GM21360 (cell line): ENCODE data around the gene SPATA1.

Experiments used
- ATAC-seq: cut with Tn5 transposase; IDR thresholded peaks from one replicate; pipeline ENCODE4 v1.9.1; 2021; ENCODE audit warnings: mild to moderate bottlenecking, moderate library complexity; ENCODE audit not compliant: unreplicated experiment

SPATA1 gene, protein sequence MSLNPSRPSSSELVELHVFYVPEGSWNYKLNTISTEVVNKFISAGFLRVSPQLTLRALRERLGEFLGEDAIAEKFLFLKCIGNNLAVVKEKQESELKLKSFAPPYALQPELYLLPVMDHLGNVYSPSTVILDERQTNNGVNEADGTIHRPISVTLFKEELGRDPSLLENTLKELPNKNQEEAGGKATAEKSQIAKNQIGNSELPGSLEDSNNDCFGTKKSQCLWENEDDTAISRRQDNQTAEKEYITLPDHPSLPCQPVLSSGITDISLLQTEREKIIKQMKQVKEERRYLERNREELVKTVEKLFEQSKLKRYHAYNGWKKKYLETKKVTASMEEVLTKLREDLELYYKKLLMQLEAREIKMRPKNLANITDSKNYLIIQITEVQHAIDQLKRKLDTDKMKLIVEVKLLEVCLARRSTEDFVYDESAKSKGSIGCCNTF

DNA sequence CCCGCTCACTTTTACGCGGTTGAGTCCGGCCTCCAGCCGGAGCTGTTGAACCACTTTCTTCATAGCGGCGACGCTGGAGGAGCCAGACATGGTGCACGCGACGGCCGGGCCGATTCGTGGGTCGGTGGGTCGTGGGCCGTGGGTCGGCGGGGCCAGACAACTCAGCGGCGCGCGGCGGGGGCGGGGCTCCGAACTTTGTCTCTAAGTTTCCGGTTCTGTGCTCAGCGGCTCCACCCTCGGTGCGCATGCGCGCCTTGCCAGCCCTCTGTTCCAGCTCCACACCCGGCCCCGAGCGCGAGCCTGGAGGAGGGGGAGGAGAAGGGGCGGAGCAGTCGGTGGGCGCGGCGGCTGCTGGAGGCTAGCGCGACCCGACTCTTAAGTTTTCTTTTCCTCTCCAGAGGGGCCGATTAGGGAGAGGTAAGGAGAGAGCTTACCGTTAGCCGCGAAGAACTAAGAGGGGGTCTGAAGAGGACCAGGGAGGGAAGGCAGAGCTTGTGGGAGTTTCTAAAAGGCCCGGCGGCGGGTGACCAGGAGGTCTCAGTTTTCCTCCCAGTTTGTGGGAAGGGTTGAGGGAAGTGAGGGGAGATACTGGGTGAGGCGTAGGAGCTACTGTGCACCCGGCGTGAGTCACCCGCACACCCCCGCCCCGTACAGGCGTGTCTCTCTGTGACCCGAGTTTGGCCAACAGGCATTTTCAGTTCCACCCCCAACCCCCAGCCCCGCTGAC, at the start of gene SPATA1, which contains the start of gene GNG5:
Gene SPATA1, plus strand, starts transcription at position 385 of the 727 bp plus-strand sequence. CDS start 9,974 bp downstream, outside the sequence.
Gene GNG5, minus strand, starts transcription at position 580 of the 727 bp plus-strand sequence. Its CDS starts 490 bp downstream, at position 90.
- peak; percentile 77 for ATAC-seq

DNA sequence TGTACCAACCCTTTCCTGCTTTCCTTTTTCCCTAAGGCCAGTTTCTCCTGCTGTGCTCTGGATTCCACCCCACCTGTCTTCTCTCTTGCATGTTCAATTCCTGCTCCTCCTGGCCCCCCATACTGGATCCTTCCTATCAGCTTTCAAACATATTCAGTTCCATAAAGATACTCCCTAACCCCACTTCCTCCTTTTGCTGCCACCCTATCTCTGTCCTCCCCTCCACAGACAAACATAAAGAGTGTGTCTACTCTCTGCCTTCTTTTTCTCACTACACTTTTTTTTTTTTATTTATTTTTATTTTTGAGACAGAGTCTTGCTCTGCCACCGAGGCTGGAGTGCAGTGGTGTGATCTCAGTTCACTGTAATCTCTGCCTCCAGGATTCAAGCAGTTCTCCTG, 44.1 kb upstream of the SPATA1 start:
- no peak for ATAC-seq

DNA sequence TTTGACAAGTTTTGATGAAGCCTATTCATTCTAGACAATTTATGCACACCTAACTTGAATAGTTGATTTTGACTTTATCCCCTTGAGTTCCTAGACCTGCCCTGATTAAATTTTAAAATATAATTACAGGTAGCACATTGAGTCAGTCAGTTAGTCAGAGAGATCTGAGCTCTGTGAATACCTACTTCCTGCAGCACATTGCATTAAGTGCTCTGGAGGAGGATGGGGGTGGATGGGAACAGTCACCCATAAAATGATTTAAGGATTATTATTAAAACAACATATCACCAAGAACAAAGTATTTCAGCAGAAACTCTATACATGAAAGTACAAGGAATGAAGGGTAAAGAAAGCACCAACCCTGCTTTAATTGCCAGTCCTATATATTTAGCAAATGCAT, 38.9 kb upstream of the SPATA1 start:
- no peak for ATAC-seq

DNA sequence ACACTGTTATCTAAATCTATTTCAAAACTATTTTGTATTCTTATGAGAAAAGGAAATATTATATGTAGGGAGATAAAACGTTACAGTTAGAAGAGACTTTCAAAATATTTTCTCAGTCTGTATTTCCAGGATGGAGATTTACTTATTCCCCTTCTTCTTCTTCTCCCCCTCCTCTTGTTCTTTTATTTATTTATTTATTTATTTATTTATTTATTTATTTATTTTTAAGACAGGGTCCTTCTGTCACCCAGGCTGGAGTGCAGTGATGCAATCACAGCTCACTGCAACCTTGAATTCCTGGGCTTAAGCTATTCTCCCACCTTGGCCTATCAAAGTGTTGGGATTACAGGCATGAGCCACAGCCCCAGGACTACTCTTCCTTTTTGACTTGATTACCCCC, 30.0 kb upstream of the SPATA1 start:
- ATAC-seq = no peak

DNA sequence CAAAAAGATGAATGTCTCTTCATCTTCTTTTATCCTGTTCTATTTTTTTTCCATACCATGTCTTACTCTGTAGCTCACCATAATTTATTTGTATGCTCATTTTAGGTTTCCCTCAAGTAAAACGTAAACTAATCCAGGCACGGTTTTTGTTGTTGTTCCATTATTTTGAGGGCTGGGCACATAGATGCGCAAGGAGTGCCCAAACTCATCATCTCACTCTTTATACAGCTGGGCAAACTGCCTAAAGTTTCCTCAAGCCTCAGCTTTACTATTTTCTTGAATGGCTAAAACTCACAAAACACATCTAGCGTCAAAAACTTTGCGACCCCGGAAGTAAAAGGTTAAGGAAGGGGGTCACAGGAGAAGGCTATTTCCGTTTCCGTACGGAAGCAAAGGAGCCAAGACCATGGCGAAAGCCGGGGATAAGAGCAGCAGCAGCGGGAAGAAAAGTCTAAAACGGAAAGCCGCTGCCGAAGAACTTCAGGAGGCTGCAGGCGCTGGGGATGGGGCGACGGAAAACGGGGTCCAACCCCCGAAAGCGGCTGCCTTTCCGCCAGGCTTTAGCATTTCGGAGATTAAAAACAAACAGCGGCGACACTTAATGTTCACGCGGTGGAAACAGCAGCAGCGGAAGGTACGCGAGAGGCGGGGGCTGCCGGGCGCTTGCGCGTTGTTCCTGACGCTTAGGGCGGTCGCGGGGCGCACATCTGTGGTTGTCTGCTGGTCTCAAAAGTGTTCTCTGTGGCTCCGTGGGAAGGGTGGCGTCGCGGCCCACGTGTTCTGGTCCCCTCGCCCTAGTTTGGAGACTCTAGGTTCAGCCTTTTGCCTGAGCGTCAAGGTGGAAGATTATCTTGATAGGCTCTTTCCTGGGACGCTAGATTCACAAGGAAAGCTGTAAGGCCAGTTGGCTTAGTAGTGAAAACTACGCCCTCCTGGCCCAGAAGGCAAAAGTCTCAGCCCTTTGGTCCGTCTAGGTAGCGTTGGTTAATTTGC, 27.0 kb upstream of the SPATA1 start, which contains the start of gene RPF1:
Gene RPF1, plus strand, starts transcription at position 391 of the 993 bp plus-strand sequence. Its CDS starts 16 bp downstream, at position 407.
- peak; percentile 92 for ATAC-seq

DNA sequence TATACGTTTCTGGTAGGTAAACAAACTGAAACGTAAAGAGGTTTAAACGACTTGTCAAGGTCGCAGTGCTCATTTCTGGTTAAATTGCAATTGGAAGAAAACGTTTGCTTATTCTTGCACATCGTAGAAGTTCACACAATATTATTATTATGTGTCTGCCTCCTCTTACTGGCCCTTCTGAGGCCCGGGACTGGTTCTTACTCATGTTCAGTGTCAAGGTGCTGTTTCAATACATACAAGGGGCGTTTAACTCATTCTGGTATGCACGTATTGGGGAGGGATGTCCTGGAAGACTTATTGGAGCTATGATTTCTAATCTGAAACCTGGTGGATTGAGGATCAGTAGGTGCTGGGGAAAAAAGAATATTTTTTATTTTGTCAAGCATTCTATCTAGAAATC, 26.2 kb upstream of the SPATA1 start:
- ATAC-seq = peak; percentile 21

DNA sequence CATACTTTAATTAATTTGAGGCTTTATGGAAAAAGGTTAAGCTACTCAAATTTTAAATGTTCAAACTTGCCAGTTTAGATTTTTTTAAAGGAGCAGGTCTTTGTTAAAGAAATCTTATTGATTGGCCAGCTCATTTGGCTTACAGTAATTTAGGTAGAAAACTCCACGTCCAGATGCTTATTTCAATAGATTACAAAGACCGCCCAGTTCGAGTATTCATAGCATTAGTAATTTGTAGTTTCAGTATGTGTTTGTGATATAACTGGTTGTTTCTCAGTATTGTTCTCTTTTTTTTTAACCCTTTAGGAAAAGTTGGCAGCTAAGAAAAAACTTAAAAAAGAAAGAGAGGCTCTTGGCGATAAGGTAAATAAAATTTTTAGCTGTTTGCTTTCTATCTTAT, 25.5 kb upstream of the SPATA1 start:
- ATAC-seq = no peak

DNA sequence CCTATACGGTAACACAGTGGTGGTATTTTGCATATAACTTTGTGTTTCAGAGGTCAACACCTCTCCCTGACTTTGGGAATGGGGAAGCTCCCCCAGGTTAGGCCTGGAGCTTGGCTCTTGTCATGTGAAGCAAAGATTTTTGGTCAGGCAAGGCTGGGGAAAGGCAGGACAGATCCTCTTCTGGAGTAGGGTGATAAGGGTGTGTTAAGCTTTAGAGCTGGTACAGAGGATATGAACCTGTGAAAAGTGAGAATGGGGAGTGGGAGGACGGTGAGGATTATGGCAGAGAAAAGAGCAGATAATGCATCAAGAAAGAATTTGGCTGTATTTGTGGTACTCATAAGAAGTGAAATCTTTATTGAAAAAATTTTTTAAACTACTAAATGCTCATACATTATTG, 24.9 kb upstream of the SPATA1 start:
- no peak for ATAC-seq

DNA sequence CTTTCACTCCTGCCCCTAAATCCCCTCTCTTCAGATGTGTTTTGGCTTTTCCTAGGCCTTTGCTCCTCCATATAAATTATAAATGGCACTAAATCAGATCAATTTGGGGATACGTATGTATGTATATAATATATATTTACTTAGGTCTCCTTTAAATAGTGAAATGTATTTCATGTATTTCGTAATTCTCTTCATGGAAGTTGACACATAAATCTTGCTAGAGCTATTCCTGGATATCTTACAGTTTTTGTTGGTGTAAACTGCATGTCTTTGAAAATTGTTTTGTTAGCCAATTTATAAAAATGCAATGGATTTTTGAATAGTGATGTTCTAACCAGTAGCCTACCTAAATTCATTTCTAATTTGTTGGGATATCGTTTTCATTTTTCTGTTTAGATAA, 18.1 kb upstream of the SPATA1 start:
- no peak for ATAC-seq

DNA sequence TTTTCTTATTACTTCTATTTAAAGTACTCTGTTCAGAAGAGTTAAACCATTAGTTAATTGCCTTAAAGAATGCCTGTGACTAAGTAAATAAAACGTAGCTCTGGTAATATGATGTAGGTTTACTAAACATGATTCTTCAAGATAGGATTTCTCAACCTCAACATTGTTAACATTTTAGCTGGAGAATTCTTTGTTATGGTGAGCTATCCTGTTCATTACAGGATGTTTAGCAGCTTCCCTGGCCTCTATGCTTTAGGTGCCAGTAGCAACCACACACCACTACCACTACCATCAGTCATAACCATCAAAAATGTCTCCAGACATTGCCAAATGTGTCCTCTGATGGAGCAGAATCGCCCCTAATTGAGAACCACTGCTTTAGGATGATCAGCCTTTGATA, 16.4 kb upstream of the SPATA1 start:
- ATAC-seq = no peak

DNA sequence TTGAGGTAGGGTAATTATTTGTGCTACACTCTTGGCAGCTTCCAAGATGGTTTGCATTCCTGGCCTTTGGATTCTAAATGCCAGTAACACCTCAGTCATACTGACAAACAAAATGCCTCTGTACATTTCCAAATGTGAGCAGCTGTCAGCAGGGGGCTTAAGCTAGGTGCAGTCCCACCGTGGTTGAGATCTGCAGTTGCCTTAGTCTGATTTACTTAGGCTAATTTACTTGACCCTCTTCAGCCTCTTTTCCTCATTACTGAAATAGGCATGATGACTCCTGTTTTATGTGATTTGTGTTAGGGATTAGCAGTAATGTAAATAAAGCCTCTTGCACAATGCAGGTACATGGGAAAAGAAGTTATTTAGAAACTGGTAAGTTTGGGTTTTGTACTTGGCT, 13.5 kb upstream of the SPATA1 start:
- ATAC-seq = no peak

DNA sequence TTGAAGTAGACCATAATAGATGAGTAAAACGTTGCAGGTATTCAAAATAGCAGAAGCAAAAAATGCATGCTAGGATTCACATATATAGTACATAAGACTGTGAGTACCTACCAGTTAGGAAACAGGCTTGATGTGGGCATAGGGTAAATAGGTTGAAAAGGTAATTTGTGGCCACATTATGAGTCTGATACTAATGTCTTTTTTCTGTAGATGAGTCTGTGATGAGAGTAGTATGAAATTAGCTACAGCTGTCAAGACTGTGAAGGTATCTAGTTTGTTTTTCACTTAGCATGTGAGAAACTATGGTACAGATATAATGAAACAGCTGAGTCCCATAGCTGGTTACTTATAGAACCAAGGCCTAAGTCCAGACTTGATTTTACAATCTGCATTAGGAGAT, 12.4 kb upstream of the SPATA1 start:
- no peak for ATAC-seq

DNA sequence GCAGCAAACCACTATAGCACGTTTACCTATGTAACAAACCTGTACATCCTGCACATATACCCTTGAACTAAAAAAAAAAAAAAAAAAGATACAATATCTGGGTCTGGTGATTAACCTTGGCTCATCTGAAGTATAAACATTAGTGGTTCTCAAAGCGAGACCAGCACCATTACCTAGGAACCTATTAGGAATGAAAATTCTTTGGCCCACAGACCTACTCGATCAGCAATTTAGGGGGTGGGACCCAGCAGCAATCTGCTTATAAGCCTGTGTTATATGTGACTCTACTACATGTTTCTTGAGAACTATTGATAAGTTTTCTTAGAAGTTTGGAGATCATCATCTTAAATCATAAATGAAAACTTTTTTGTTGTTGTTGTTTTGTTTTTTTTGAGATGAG, 9.7 kb upstream of the SPATA1 start:
- ATAC-seq = no peak

DNA sequence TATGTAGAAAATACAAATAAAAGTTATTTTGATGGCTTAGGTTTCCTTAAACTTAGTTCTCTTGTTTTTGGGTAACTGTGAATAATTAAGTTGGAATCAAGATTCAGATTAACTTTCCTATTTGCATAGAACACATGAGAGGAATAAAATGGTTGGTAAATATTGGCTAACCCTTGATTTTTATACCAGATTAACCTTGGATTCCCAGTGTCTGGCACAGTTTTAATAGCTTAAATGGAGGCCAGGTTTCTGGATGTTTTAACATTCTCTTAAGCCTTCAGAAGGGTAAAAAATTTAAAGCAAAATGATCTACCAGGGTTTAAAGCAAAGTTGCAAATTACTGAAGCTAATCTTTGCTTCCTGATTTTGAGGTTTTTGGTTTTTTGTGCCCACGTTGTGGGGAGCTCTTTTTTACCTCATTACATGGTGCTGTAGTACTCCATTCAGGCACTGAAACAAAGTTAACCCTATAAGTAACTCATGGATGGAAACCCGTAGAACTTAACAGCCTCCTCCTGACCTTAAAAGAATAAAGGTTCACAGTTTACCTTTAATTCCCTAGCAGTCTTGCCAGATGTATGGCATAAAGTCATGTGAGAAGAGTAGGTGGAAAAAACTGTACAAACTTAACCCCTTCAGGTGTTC, 8.4 kb upstream of the SPATA1 start:
- no peak for ATAC-seq

DNA sequence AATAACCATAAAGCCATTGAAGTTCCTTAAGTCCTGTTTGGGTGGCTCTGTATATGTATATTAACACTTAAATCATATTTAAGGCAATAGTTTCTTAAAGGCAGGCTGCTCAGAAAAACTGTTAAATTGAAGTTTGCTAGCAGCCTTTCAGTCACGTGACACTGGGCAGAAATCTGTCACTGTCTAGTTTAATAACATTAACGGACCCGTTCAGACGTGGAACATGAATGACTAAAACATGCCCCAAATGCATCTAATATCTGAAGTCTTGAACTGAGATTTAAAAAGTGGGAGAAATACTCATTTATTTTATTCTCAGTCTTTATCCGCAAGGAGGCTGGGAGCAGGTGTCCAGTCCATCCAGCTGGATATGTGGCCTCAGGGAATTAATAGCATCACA, 3.3 kb upstream of the SPATA1 start:
- no peak for ATAC-seq

DNA sequence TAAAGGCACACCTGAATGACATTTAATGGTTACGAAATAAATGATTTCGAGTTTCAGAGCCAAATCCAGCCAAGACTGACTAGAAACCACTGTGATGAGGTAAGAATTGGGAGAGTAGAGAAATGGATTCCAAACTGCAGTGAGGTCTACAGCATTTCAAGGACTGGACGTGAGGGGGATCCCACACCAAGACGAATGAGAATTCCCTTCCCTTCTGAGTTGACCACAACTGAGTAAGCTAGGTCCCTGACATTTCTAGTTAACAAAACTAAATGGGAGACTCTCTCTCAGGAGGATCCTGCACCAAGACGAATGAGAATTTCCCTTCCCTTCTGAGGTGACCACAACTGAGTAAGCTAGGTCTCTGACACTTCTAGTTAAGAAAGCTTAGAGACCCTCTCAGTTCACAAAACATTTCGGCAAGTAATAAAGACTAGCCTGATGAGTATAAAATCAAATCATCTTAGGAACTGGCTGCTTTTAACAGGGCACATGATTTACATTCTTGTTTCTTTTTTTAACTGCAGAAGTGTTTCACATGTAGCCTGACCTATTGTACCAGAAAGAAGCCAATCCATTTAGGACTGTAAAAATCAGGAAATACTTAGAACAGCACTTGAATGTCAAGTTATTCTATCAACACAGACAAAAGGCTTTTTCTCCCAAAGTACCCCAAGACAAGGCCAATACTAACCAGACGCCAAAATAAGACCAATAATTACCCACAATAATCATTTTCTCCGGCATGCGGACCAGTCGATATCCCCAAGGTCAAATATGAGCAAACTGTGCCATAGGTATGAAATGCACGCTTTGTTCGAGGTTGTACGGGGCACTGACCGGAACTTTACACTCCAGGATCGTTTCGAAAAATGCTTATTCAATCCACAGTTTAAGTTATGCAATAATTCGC, 1.4 kb upstream of the SPATA1 start:
- ATAC-seq = no peak

DNA sequence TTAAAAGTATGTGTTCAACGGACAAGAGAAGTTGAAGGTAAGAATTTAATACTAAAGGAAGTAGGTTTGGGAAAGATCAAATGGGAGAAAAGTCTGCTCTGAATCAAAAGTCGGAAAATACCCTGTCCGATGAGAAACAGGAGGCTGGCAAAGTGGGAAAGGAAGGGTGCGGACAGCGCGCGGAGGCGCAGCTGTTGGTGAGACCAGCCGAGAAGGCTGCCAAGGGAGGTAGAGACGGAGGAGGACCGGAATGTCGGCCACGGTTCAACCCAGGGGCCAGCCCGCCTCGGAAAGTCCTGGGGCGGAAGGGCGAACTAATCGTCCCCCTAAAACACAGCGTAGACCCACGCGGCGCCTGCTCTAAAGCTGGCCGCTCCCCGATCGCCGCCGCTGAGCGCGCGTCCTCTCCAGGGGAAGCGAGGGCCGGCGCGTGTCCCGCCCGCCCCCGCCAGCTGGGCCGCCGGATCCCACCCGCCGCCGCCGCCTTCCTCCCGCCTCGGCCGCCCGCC, 639 bp upstream of the SPATA1 start:
- ATAC-seq = peak; percentile 24

DNA sequence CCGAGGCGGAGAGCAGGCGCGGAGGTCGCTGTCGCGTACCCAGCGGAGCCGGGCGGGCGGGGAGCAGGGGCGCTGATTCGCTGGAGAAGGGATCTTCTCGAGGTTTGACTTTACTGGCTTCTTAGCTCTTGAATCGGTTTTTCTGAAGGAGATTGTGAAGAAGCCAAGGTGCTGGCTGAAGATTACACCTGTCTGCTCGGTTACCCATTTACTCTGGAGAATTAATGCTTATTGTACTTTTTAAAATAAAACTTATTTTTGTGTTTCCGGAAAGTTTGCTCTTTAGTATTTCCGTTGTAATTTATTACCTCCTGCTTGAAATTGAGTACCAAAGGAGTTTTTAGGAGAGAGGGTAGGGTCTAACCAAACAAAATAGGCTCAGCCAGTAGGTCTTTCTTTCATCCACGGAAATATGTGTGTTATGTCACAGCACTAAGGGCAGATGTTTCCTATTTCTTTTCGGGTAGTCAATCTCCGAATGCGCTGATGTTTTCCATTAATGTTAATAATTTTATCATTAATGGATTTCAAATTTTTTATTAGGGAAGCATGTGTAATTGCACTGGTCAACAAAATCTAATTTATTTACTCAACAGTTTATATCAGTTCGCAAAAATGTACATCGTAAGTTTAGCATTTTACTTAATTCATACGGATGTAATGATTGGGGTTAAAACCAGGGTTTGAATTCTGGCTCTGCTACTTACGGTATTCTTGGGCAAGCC, 705 bp downstream of the SPATA1 start:
- ATAC-seq = no peak
